Astrocyte of the spinal cord (primary cell): ENCODE results near the gene ARHGAP9.
A peak's percentile ranks its signal among the peaks of the same experiment; 100 is the strongest.

Experiments used
- DNase-seq: peaks from one replicate; pipeline ENCODE4 v3.0.0; 2011; ENCODE audit warnings: low read depth, low spot score
- H3K4me3 ChIP-seq: 2 replicates; pipeline ENCODE4 v1.5.1; 2011; ENCODE audit warnings: low read depth, mild to moderate bottlenecking, low read length, moderate library complexity
- CTCF ChIP-seq: IDR thresholded peaks from 2 replicates; pipeline ENCODE4 v1.5.1; 2012; ENCODE audit warnings: low read depth, mild to moderate bottlenecking, low read length, inconsistent platforms
- in situ Hi-C: cut with HindIII; loops from 2 replicates; pipeline ENCODE4 v1.10.0; 2017; ENCODE audit warnings: low sequenced_read_pairs

ARHGAP9 gene

DNA sequence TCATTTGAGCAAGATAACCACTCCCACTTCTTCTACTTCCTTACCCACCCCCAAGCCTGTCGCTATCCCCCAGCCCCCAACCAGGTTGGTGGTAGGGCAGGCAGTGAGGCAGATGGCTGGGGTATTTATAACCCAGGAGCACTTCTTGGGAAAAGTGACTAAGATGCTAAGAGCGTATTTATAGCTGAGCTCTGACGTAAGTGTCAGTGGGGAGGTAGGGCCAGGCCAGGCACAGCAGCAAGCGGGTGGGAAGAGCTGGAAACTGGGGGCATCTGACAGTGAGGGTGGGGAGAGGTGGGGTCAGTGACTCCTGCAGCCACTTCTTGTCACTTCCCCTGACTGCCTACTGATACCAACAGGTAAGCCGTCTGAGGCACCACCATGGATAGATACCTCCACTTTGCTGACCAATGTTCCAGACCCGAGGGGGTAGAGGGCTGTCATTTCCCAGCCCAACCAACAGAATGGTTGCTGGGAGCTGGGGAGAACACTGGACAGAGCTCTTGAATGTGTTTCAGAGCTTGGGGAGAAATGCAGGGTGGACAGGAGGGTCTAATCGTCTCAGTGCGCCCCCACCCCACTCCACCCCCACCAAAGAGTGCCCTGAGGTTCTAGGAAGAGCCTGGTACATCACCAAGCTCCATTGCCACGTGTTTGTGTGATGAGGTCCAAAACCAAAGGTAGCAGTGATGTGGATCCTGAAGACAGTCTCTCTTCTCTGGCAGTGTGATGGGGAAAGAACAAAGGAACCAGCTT is 27.3 kb downstream of the ARHGAP9 start:
- no peak for TF ChIP-seq CTCF
- peak; percentile 90 for DNase-seq
- H3K4me3 ChIP-seq, result no peak overlapping the region
- in situ Hi-C loops, result no loop called here

GRCh38 chr12:57451233-57451778 is 28.4 kb downstream of the ARHGAP9 start:
- H3K4me3 ChIP-seq, result no peak overlapping the region
- in situ Hi-C loops, result no loop called here
- DNase-seq, result no peak
- no peak for TF ChIP-seq CTCF

DNA sequence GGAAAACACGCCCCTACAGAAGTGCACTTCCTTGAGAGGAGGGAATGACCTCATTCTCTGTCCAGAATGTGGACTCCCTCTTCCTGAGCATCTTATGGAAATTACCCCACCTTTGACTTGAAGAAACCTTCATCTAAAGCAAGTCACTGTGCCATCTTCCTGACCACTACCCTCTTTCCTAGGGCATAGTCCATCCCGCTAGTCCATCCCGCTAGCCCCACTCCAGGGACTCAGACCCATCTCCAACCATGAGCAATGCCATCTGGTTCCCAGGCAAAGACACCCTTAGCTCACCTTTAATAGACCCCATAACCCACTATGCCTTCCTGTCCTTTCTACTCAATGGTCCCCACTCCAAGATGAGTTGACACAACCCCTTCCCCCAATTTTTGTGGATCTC is 29.6 kb downstream of the ARHGAP9 start:
- DNase-seq, result no peak
- in situ Hi-C loops, result no loop called here
- no peak for TF ChIP-seq CTCF
- no peak overlapping the region for H3K4me3 ChIP-seq

GRCh38 chr12:57449375-57449774 is 30.3 kb downstream of the ARHGAP9 start:
- in situ Hi-C loops, result no loop called here
- TF ChIP-seq CTCF, result no peak
- H3K4me3 ChIP-seq, result no peak overlapping the region
- DNase-seq, result no peak

DNA sequence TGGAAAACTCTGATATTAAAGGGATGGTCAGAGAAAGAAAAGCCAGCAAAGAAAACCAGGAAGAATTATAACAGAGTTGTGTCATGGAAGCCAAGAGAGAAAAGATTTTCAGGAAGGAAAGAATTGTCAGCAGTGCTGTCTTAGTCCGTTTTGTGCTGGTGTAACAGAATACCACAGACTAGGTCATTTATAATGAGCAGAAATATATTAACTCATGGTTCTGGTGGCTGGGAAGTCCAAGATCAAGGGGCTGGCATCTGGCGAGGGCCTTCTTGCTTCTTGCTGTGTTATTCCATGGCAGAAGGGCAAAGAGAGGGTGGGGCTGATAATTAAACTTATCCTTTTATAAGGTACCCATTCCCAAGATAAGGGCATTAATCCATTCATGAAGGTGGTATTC is 31.0 kb downstream of the ARHGAP9 start:
- TF ChIP-seq CTCF, result no peak
- in situ Hi-C loops, result no loop called here
- no peak for DNase-seq
- no peak overlapping the region for H3K4me3 ChIP-seq

DNA sequence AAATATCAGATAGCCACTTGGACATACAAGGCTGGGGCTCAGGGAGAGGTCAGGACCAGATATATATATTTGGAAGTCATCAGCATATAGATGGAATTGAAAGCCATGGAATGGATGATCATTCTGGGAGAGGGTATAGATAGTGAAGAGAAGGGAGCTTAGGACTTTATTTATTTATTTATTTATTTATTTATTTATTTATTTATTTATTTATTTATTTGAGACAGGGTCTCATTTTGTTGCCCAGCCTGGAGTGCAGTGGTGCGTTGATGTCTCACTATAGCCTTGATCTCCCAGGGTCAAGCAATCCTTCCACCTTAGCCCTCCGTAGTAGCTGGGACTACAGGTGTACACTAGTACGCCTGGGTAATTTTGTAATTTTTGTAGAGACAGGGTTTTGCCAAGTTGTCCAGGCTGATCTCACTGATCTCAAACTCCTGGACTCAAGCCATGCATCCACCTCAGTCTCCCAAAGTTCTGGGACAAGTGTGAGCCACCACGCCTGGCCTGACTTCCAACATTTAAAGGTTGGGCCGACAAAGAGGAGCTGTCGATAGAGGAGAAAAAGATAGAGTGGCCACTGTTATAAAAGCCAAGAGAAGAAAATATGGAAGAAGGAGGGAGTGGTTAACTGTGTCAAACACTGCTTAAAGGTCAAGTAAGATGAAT is 33.2 kb downstream of the ARHGAP9 start:
- no peak for TF ChIP-seq CTCF
- no peak overlapping the region for H3K4me3 ChIP-seq
- DNase-seq, result no peak
- in situ Hi-C loops, result no loop called here
